HFFc6 (cell line): ENCODE results near the gene FSTL3. TPM values are rescaled to one million over a fixed set of nuclear protein-coding genes. Genes with fewer than 3 reads are reported as not detected.

Experiments used
- DNase-seq: peaks from one replicate; pipeline ENCODE4 v3.0.0-alpha.2; 2018
- H3K27ac Mint-ChIP-seq: 2 replicates; pipeline ENCODE4 v1.8.0; 2020; ENCODE audit warnings: mild to moderate bottlenecking, mixed read lengths
- H3K27me3 Mint-ChIP-seq: 2 replicates; pipeline ENCODE4 v1.8.0; 2021; ENCODE audit warnings: mild to moderate bottlenecking, moderate library complexity, mixed read lengths; ENCODE audit not compliant: insufficient read depth
- H3K36me3 Mint-ChIP-seq: 2 replicates; pipeline ENCODE4 v1.8.0; 2021; ENCODE audit warnings: low read depth, mixed read lengths
- H3K4me1 Mint-ChIP-seq: 2 replicates; pipeline ENCODE4 v1.8.0; 2020; ENCODE audit warnings: low read depth, mixed read lengths
- H3K4me3 Mint-ChIP-seq: 2 replicates; pipeline ENCODE4 v1.8.0; 2020; ENCODE audit warnings: mild to moderate bottlenecking, moderate library complexity, mixed read lengths
- H3K9me3 Mint-ChIP-seq: 2 replicates; pipeline ENCODE4 v1.8.0; 2020; ENCODE audit warnings: mild to moderate bottlenecking, mixed read lengths
- total RNA-seq, 6 experiments: library from RNA; stranded (reverse); fragmentation: NEBNext Ultra II Directional; extraction: Animal tissue kit (Norgen Biotek cat#: 25700); gene quantifications; 2 replicates in 1 of 6; 3 replicates in 5 of 6; pipeline ENCODE4 v1.2.3, GENCODE V29; 2021
- TF ChIP-seq, protein P1 (sequence below): fragments of 200-600 bp; sonication (generic); IDR thresholded peaks from 2 replicates; pipeline ENCODE4 v1.5.0; 2021; ENCODE audit warnings: antibody characterized with exemption, mild to moderate bottlenecking

Gene FSTL3
- total RNA-seq, 6 experiments from 2014 or later, result 97.1 to 123 (median 101) TPM

GRCh38 chr19:651114-651818, 24.9 kb upstream of the FSTL3 start:
- Mint-ChIP-seq H3K9me3 (no peaks in the 10 kb centered on the region), H3K27ac (no peak overlapping the region), H3K4me3 (no peak overlapping the region), H3K36me3 (peaks cover 1% of the 10 kb centered on the region; the same call in 1 of the 2 replicates), H3K27me3 (no peaks in the 10 kb centered on the region), H3K4me1 (no peaks in the 10 kb centered on the region)
- no peak for DNase-seq
- TF ChIP-seq, protein P1, sequence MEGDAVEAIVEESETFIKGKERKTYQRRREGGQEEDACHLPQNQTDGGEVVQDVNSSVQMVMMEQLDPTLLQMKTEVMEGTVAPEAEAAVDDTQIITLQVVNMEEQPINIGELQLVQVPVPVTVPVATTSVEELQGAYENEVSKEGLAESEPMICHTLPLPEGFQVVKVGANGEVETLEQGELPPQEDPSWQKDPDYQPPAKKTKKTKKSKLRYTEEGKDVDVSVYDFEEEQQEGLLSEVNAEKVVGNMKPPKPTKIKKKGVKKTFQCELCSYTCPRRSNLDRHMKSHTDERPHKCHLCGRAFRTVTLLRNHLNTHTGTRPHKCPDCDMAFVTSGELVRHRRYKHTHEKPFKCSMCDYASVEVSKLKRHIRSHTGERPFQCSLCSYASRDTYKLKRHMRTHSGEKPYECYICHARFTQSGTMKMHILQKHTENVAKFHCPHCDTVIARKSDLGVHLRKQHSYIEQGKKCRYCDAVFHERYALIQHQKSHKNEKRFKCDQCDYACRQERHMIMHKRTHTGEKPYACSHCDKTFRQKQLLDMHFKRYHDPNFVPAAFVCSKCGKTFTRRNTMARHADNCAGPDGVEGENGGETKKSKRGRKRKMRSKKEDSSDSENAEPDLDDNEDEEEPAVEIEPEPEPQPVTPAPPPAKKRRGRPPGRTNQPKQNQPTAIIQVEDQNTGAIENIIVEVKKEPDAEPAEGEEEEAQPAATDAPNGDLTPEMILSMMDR, result no peak

DNA sequence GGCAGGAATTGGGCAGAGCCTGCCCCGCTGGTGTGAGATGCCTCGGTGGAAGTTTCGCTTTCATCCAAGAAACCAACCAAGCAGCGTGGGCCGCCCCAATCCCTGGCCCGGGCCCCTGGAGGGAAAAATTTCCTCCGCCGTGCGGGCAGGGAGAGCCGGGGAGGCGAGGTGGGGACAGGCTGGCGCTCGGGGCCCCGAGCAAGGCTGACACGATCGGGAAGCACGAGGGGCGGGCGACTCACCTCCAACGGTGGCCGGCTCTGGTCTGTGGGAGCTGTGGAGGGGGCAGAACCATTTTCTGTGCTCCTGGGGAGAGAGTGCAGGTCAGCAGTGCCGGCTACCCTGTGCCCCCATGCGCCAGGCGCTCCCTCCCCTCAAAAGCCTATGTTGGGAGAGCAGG, 24.2 kb upstream of the FSTL3 start:
- Mint-ChIP-seq H3K27me3 (no peaks in the 10 kb centered on the region), H3K36me3 (no peaks in the 10 kb centered on the region; the same call in 1 of the 2 replicates), H3K9me3 (no peaks in the 10 kb centered on the region), H3K4me3 (no peak overlapping the region), H3K4me1 (no peaks in the 10 kb centered on the region), H3K27ac (no peak overlapping the region)
- no peak for DNase-seq
- TF ChIP-seq, protein P1, result no peak

DNA sequence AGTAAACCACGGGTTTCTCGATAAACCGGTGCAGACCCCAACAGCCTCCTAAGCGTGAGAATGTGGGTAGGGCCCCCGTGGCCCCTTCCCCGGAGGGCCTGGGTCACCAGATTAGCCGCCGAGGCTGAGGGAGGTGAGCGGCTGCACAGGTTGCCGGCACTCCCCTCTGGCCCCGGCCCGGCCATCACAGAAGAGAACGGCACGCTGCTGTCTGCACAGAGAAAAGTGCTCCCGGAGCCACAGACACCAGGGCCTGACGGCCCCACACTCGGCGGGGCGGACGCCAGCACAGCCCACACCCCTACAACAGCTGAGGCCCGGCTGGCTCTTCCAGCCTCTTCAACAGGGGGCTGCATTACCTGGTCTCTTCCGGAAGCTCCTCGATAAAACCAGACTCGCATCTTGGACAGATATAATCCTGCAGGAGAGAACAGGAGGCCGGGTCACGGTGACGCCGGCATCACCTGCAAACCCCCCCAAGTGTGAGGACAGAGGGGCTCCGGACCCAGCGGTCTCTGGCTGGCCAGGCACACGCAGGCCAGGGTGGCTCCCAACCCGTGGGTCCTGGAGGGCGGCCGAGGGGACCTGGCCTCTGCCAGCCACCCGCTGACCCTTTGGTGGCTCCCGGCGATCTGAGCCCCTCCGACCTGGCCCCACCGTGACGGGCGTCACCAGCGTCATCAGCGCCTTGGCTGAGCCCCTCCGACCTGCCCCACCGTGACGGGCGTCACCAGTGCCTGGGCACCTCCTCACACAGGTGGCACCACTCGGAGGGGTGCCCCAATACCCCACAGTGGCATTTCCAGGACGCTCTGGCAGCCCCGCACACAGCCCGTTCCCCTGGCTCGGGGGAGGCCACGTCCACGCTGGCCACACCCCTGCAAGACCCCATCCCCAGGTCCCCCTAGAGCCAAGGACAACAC, 23.5 kb upstream of the FSTL3 start:
- TF ChIP-seq, protein P1, result no peak
- no peaks in the 10 kb centered on the region; the same call in 1 of the 2 replicates for H3K36me3 Mint-ChIP-seq
- H3K27ac Mint-ChIP-seq, result no peak overlapping the region

DNA sequence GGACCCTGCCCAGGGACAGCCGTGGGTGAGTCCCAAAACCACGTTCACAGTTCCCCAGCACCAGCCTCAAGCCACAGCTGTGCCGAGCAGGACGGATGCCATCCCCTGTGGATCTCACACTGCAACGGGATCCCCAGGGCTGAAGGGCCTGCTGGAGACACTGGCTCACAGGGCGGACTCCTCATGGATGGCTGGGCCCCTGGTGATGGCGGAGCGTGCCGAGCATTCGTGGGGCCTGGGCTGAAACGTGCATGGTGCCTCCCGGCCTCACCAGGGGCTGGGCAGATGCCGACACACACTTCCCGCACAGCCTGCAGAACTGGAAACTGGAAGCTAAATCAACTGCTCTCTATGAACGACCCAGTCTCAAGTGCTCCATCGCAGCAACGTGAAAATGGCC, 22.8 kb upstream of the FSTL3 start:
- TF ChIP-seq, protein P1, result no peak
- Mint-ChIP-seq H3K27ac (no peak overlapping the region), H3K36me3 (no peaks in the 10 kb centered on the region; the same call in 1 of the 2 replicates), H3K4me3 (no peak overlapping the region), H3K27me3 (no peaks in the 10 kb centered on the region), H3K4me1 (no peaks in the 10 kb centered on the region), H3K9me3 (no peaks in the 10 kb centered on the region)
- DNase-seq, result no peak

More for the DNA sequence above, 23.5 kb upstream of the FSTL3 start:
- Mint-ChIP-seq H3K4me3 (no peak overlapping the region), H3K4me1 (no peaks in the 10 kb centered on the region), H3K27me3 (no peaks in the 10 kb centered on the region), H3K9me3 (no peaks in the 10 kb centered on the region)
- DNase-seq, result no peak

GRCh38 chr19:655691-656090, 20.5 kb upstream of the FSTL3 start:
- no peak for DNase-seq
- H3K4me3 Mint-ChIP-seq, result no peak overlapping the region
- H3K4me1 Mint-ChIP-seq, result peaks cover 4% of the 10 kb centered on the region
- H3K27ac Mint-ChIP-seq, result no peak overlapping the region
- TF ChIP-seq, protein P1, result no peak
- H3K9me3 Mint-ChIP-seq, result no peaks in the 10 kb centered on the region
- no peaks in the 10 kb centered on the region; the same call in 1 of the 2 replicates for H3K36me3 Mint-ChIP-seq
- H3K27me3 Mint-ChIP-seq, result no peaks in the 10 kb centered on the region
